ENCODE data around the gene RACK1.

GRCh38 chr5:181255836-181256578 lies 12.3 kb upstream of the RACK1 start:
- TF ChIP-seq CTCF (IDR thresholded peaks at IDR 0.05) (no peak), POLR2A (IDR thresholded peaks at IDR 0.05) (no peak)

Measured in thyroid gland (tissue), 4 donors.